GM12873 (cell line): ENCODE results near the gene ALG9.

Source experiments
- TF ChIP-seq, protein P1 (sequence below): IDR thresholded peaks from 2 replicates; pipeline ENCODE4 v1.5.1; 2012; ENCODE audit warnings: low read depth, mild to moderate bottlenecking, moderate library complexity, low read length, control low read depth; ENCODE audit not compliant: insufficient read depth; ENCODE audit errors: missing control alignments

Gene ALG9

DNA sequence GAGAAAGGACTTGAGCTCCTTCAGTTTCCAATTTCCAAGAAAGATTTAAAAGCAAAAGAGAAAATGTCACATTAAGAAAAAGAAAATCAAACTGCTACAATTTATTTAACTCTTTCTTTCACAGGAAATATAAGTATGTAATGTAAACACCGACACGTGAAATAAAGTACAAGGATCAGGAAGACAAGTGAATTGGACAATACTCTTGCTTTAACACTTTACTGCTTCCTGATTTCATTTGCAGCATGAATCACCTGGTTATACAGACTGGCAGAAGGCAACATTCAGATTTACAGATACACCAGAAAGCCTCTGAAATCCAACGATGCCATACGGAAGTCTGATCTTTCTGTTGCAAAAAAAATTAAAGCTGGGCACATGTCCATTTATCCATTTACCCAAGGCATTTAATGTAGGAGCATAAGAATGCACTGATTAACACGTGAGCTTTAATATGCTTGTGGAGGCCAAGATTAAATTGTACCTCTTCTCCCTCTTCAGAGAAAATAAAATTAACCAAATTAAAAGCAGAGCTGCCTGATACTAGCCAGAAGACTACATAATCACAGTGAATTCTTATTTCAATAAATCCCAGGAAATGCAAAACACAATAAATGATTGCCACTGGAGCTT is 89.2 kb downstream of the ALG9 start:
- TF ChIP-seq, protein P1, sequence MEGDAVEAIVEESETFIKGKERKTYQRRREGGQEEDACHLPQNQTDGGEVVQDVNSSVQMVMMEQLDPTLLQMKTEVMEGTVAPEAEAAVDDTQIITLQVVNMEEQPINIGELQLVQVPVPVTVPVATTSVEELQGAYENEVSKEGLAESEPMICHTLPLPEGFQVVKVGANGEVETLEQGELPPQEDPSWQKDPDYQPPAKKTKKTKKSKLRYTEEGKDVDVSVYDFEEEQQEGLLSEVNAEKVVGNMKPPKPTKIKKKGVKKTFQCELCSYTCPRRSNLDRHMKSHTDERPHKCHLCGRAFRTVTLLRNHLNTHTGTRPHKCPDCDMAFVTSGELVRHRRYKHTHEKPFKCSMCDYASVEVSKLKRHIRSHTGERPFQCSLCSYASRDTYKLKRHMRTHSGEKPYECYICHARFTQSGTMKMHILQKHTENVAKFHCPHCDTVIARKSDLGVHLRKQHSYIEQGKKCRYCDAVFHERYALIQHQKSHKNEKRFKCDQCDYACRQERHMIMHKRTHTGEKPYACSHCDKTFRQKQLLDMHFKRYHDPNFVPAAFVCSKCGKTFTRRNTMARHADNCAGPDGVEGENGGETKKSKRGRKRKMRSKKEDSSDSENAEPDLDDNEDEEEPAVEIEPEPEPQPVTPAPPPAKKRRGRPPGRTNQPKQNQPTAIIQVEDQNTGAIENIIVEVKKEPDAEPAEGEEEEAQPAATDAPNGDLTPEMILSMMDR = no peak

DNA sequence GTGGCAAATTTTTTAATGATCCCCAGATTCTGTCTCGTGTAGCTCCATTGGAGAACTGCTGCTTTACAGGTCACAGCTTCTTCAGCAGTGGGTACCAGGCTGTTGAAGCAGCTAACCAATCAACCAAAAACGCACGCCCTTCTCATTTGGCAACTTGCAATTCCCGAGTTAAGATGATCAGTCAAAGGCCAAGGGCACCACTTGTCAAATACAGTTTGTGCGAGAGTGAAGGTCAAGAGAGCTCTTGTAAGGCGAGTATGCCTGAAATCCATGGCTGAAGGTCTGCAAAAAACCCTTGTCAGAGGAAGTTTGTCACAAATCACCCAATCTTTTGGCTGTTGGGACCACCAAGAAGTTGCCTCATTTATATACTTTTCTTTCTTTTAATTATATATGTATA is 92.3 kb downstream of the ALG9 start:
- TF ChIP-seq, protein P1 = no peak

DNA sequence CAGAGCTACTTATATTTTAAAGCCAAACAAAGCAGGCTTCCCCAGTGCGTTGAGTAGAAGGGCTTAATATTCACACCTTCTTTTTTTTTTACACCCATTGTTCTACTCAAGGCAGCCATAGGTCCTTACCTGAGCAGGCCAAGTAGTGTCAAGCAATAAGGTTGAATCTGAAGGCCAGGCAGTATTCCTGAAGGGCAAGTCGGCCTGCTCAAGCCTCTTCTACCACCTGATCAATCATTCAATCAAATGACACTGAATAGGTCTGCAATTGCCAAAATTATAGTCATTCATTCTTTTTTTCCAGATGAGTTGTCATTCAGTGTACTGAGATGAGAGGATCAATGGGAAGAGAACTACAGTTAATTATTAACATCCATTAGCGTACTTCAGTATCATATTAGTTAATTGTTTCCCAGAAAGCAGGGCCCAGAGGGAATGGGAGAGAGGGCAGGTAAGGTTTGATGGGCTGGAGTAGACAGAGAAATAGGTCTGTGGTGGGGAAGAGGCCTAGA is 93.3 kb downstream of the ALG9 start:
- TF ChIP-seq, protein P1 = no peak

DNA sequence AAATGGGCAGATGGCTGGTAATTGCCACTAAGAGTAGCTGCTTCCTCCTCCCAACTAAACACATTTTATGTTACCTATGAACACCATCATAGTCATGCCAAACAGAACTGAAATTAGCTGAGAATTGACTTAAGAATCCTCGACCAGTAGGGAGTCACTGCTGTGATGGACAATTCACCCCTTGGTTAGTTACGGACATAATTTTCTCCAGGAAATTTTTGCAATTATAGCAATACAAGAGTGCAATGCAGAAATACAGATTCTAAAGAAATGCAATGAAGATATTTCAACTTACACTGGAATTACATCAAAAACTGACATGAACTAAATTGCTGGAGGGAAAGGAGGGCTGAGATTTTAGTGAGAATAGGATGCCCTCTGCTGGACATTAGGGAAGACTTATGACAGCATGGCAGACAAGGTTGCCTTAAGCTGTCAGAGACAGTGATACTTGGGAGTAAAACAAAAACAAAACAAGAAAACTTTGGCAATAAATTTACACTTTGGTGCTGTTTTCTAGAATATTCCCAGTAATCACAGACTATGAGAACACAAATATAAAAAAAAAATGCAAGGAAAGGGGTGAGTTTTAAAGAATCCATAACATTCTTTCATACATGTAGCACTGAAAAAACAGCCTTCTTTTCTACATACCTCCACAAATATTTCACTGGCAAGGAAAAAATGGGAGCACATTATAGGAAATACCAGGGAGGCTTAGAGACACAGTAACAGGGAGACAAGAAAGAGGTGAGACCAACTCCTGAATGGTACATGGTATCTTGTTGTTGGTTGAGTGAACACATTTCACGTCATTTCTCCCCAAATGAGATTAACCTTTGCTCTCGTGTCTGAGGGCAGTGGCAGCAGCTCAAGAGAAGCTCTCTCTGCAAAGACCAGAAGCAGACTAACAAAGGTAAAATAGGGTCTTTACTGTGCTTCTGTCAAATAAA is 94.0 kb downstream of the ALG9 start:
- TF ChIP-seq, protein P1 = peak; percentile 68

DNA sequence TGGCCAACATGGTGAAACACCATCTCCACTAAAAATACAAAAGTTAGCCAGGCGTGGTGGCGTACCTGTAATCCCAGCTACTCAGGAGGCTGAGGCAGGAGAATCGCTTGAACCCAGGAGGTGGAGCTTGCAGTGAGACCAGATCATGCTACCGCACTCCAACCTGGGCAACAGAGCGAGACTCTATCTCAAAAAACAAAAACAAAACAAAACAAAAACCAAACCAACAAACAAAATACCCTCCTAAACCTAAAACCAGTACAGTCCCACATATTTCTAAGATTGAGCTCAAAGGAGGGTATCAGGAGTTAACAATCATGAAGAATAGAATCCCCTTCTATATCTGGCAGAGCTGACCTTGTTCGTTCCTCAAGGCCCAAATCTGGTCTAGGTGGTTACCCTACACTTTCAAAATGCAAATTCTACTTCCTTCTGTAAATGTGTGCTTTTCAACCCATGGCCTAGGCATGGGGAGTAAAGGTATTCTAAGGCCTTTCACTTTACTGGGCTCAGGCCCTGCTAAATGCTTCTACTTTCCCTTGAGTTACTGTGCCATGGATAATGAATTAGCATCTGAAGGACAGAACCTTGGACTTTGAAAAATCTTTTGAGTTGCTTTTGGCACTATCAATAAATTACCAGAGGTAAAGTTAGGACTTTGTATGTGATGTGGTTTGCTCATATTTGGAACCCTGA is 94.8 kb downstream of the ALG9 start:
- TF ChIP-seq, protein P1 = no peak

DNA sequence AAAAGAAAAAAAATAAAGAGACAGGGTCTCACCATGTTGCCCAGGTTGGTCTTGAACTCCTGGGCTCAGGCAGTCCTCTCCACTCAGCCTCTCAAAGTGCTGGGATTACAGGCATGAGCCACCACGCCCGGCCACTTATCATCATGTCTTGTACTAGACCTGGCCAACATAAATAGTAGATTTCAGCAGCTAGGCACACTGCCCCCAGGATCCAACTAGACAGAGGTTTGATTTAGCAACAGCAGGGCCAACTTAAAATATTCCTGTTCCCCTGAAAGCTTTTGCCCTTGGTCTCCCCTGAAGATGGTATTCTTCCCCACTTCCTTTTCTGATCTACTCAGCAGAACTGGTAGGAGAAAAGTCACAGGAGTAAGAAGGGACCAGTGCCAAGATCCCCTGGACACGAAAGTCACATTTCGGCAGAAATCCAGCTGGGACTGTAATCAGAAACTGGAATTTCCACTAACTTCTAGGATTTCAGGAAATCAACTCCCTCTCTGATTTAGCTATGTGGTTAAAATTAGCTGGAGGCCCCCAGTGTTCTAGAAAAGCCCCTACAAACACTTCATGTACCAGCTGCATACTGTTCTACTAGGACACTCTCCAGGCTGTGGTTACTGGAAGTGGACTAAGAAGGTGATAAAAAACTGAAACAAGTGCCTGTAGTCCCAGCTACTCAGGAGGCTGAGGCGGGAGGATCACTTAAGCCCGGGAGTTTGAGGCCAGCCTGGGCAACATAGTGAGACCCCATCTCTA is 96.2 kb downstream of the ALG9 start:
- TF ChIP-seq, protein P1 = no peak
